BJ (cell line): ENCODE data around the gene MGAT4A. TPM values are rescaled to one million over a fixed set of nuclear protein-coding genes. Genes with fewer than 3 reads are reported as not detected.

Source experiments
- CTCF ChIA-PET: fragments of 350-600 bp; formaldehyde crosslinking; extraction: SDS; loops from one replicate; lab custom pipeline; 2021; ENCODE audit warnings: antibody characterized with exemption, inconsistent platforms; lab: Yijun Ruan, JAX
- POLR2A ChIA-PET: fragments of 300-600 bp; sonication (Branson Sonifier 250); formaldehyde crosslinking; extraction: SDS; loops from one replicate; lab custom pipeline; 2021; ENCODE audit warnings: antibody characterized with exemption; lab: Charles Lee
- DNase-seq: peaks from one replicate; pipeline ENCODE4 v3.0.0-alpha.2; 2011; ENCODE audit warnings: low read depth
- H3K27me3 ChIP-seq: 2 replicates; pipeline ENCODE4 v1.6.0; 2011; ENCODE audit warnings: low read length; ENCODE audit not compliant: control insufficient read depth, insufficient read depth
- H3K36me3 ChIP-seq: 2 replicates; pipeline ENCODE4 v1.5.1; 2011; ENCODE audit warnings: low read length; ENCODE audit not compliant: control insufficient read depth, insufficient read depth
- H3K4me3 ChIP-seq: 2 replicates; pipeline ENCODE4 v1.5.1; 2011; ENCODE audit warnings: low read depth, mild to moderate bottlenecking, control low read depth, low read length
- polyA plus RNA-seq: library from polyadenylated mRNA; depleted of rRNA; stranded (reverse); fragments of >200 nt; gene quantifications from 2 replicates; pipeline ENCODE4 v1.2.3, GENCODE V29; 2011
- TF ChIP-seq, protein P1 (sequence below): IDR thresholded peaks from 2 replicates; pipeline ENCODE4 v1.5.1; 2011; ENCODE audit warnings: low read depth, mild to moderate bottlenecking, control low read depth, inconsistent platforms, low read length, moderate library complexity; ENCODE audit not compliant: insufficient read depth

Gene MGAT4A
- polyA plus RNA-seq, 1 experiment: not detected

GRCh38 chr2:98592565-98592964 is 138.4 kb downstream of the MGAT4A start:
- peaks cover 2% of the 10 kb centered on the region; the same call in 1 of the 2 replicates for H3K36me3 ChIP-seq
- ChIA-PET POLR2A (no interaction called here), CTCF (interaction anchor here (1.7 kb wide), 1 partner anchor 24 kb away, joined by 4 read pairs; no protein-coding TSS in a partner anchor)
- DNase-seq: no peak
- no peak overlapping the region for H3K4me3 ChIP-seq
- TF ChIP-seq, protein P1, sequence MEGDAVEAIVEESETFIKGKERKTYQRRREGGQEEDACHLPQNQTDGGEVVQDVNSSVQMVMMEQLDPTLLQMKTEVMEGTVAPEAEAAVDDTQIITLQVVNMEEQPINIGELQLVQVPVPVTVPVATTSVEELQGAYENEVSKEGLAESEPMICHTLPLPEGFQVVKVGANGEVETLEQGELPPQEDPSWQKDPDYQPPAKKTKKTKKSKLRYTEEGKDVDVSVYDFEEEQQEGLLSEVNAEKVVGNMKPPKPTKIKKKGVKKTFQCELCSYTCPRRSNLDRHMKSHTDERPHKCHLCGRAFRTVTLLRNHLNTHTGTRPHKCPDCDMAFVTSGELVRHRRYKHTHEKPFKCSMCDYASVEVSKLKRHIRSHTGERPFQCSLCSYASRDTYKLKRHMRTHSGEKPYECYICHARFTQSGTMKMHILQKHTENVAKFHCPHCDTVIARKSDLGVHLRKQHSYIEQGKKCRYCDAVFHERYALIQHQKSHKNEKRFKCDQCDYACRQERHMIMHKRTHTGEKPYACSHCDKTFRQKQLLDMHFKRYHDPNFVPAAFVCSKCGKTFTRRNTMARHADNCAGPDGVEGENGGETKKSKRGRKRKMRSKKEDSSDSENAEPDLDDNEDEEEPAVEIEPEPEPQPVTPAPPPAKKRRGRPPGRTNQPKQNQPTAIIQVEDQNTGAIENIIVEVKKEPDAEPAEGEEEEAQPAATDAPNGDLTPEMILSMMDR: no peak
- no peaks in the 10 kb centered on the region for H3K27me3 ChIP-seq

DNA sequence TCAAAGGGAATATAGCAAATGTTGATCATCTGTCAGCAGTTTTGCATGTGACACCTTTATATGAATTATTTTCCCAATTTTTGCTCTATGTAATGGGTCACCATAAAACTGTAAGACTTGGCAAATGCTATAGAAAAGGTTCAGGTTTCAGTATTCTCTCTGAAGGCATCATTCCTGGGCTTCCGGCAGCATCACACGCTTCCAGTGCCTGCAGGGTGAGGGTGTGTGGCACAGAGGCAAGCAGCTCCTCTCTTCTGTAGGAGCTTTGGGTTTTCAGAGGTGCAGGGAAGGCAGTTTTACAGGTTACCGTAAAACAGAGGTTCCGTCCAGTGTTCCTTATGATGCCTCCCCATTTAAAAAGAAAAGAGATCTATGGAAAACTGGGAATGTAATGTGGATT is 141.4 kb downstream of the MGAT4A start:
- DNase-seq: no peak
- Histone ChIP-seq H3K36me3 (peaks cover 3% of the 10 kb centered on the region; the same call in 1 of the 2 replicates), H3K4me3 (no peak overlapping the region), H3K27me3 (no peaks in the 10 kb centered on the region)
- POLR2A ChIA-PET: no interaction called here
- TF ChIP-seq, protein P1: no peak
- CTCF ChIA-PET: interaction anchor here (1.4 kb wide), 1 partner anchor 10 kb away, joined by 4 read pairs; no protein-coding TSS in a partner anchor

GRCh38 chr2:98588880-98589431 is 142.0 kb downstream of the MGAT4A start:
- H3K4me3 ChIP-seq: no peak overlapping the region
- TF ChIP-seq, protein P1: no peak
- ChIA-PET CTCF (interaction anchor here (0.7 to 1.4 kb wide), 2 partner anchors 9 to 25 kb away, joined by 3 to 4 read pairs; no protein-coding TSS in a partner anchor), POLR2A (no interaction called here)
- no peaks in the 10 kb centered on the region for H3K27me3 ChIP-seq
- H3K36me3 ChIP-seq: peaks cover 3% of the 10 kb centered on the region; the same call in 1 of the 2 replicates
- DNase-seq: no peak

- POLR2A ChIA-PET: no interaction called here
- no peak for DNase-seq
- H3K27me3 ChIP-seq: no peaks in the 10 kb centered on the region
- TF ChIP-seq, protein P1: no peak
- H3K36me3 ChIP-seq: peaks cover 5% of the 10 kb centered on the region
- CTCF ChIA-PET: interaction anchor here (0.7 to 1.1 kb wide), 2 partner anchors 8 to 363 kb away, joined by 3 read pairs; no protein-coding TSS in a partner anchor
- H3K4me3 ChIP-seq: no peak overlapping the region
Observed at GRCh38 chr2:98586551-98587140, 144.3 kb downstream of the MGAT4A start.

DNA sequence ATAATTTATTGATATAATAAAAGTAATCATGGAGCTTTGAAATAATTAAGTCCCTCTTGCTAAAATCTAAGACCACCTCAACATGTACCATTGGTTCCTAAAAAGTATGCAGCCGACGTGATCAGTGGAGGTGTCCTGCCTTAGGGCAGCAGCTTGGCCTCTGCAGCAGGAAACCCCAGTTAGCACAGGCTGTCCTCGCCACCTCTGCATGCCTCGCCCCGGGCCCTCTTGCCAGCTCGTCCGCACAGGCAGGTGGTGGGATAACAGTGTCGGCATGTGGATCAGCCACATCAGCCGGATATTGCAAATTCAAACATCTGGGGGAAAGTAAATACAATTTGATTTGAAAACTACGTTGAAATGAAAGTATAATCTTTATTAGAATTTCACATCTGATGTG is 145.5 kb downstream of the MGAT4A start:
- Histone ChIP-seq H3K4me3 (no peak overlapping the region), H3K36me3 (peaks cover 7% of the 10 kb centered on the region), H3K27me3 (no peaks in the 10 kb centered on the region)
- POLR2A ChIA-PET: no interaction called here
- DNase-seq: no peak
- TF ChIP-seq, protein P1: no peak
- CTCF ChIA-PET: interaction anchor here (1.5 to 2.4 kb wide), 2 partner anchors 12 to 17 kb away, joined by 3 to 10 read pairs; no protein-coding TSS in a partner anchor
